H1 (cell line): ENCODE results near the gene ESYT1. TPM values are rescaled to one million over a fixed set of nuclear protein-coding genes. Genes with fewer than 3 reads are reported as not detected.

ENCODE experiments used
- CTCF ChIA-PET: fragments of 300-600 bp; sonication (Branson Sonifier 250); formaldehyde crosslinking; loops from one replicate; lab custom pipeline; 2021; ENCODE audit not compliant: partially characterized antibody; lab: Charles Lee
- POLR2A ChIA-PET: fragments of 300-600 bp; sonication (Branson Sonifier 250); formaldehyde crosslinking; loops from one replicate; lab custom pipeline; 2021; ENCODE audit warnings: inconsistent platforms; ENCODE audit not compliant: partially characterized antibody; lab: Charles Lee
- DNase-seq, 2 experiments: peaks; one replicate each; pipeline versions ENCODE4 v3.0.0 to v3.0.0-alpha.2; 2010 to 2022; ENCODE audit warnings: low spot score in 2 of 2, low read depth in 1 of 2, mixed read lengths in 1 of 2
- FAIRE-seq: peaks from 2 replicates; lab custom pipeline; 2011; peaks lifted over from hg19 to GRCh38; lab: Jason Lieb, UNC
- H2AFZ ChIP-seq: 2 replicates; pipeline ENCODE4 v1.8.1; 2012; ENCODE audit warnings: low read length, inconsistent platforms
- H2AK5ac ChIP-seq: 2 replicates; pipeline ENCODE4 v1.6.1; 2013; ENCODE audit warnings: low read depth, low read length
- H2BK120ac ChIP-seq: replicated peaks from 2 replicates; pipeline ENCODE3; 2013; ENCODE audit warnings: low read depth, low read length, inconsistent platforms
- H2BK12ac ChIP-seq: 2 replicates; pipeline ENCODE4 v1.6.1; 2013; ENCODE audit warnings: low read depth, low read length
- H2BK15ac ChIP-seq: 2 replicates; pipeline ENCODE4 v1.6.1; 2013; ENCODE audit warnings: low read length
- H2BK20ac ChIP-seq: 2 replicates; pipeline ENCODE4 v1.6.1; 2013; ENCODE audit warnings: low read length
- H2BK5ac ChIP-seq: 2 replicates; pipeline ENCODE4 v1.6.1; 2013; ENCODE audit warnings: low read depth, low read length
- H3K14ac ChIP-seq: 2 replicates; pipeline ENCODE4 v1.6.1; 2013; ENCODE audit warnings: inconsistent platforms; ENCODE audit not compliant: insufficient read length
- H3K18ac ChIP-seq: 2 replicates; pipeline ENCODE4 v1.6.1; 2013; ENCODE audit warnings: low read length; ENCODE audit errors: extremely low read depth
- H3K23ac ChIP-seq: 2 replicates; pipeline ENCODE4 v1.6.1; 2013; ENCODE audit warnings: inconsistent platforms; ENCODE audit not compliant: insufficient read length
- H3K23me2 ChIP-seq: 2 replicates; pipeline ENCODE4 v1.6.1; 2013; ENCODE audit warnings: low read depth, low read length
- H3K27ac ChIP-seq: 2 replicates; pipeline ENCODE4 v1.6.1; 2011; ENCODE audit warnings: low read depth, low read length, inconsistent platforms
- H3K27me3 ChIP-seq, 4 experiments: replicated peaks in 1 of 4; 1 replicate in 1 of 4; 2 replicates in 3 of 4; pipeline versions ENCODE4 v1.6.1 to v1.8.1; 2011 to 2013; ENCODE audit warnings: low read length in 3 of 4, mild to moderate bottlenecking in 3 of 4, inconsistent platforms in 2 of 4, mixed read lengths in 2 of 4, moderate library complexity in 1 of 4; ENCODE audit not compliant: control insufficient read depth in 3 of 4, insufficient read depth in 3 of 4; ENCODE audit errors: extremely low read depth in 1 of 4
- H3K36me3 ChIP-seq, 4 experiments: 2 replicates each; pipeline versions ENCODE4 v1.6.1 to v1.8.1; 2011 to 2013; ENCODE audit warnings: mild to moderate bottlenecking in 4 of 4, low read length in 3 of 4, moderate library complexity in 2 of 4, control low read depth in 1 of 4, inconsistent platforms in 1 of 4; ENCODE audit not compliant: insufficient read depth in 4 of 4, control insufficient read depth in 2 of 4
- H3K4ac ChIP-seq: replicated peaks from 2 replicates; pipeline ENCODE3; 2013; ENCODE audit warnings: low read length, low read depth, mixed read lengths, inconsistent platforms; ENCODE audit not compliant: insufficient read length
- H3K4me1 ChIP-seq, 4 experiments: replicated peaks in 1 of 4; 1 replicate in 1 of 4; 2 replicates in 3 of 4; pipeline versions ENCODE4 v1.6.1 to v1.8.1; 2011 to 2013; ENCODE audit warnings: low read length in 3 of 4, inconsistent platforms in 2 of 4, mixed read lengths in 1 of 4; ENCODE audit not compliant: insufficient read depth in 4 of 4, control insufficient read depth in 3 of 4
- H3K4me2 ChIP-seq, 2 experiments: 2 replicates each; pipeline versions ENCODE4 v1.6.1 to v1.8.1; 2011 to 2013; ENCODE audit warnings: low read depth in 2 of 2, low read length in 2 of 2, control low read depth in 1 of 2, inconsistent platforms in 1 of 2, mild to moderate bottlenecking in 1 of 2; ENCODE audit not compliant: insufficient read depth in 1 of 2
- H3K4me3 ChIP-seq, 4 experiments: fragments of 200-600, 300-600 bp in 1 of 4; sonication (generic), shearing (Covaris generic), sonication (Bioruptor Twin) in 1 of 4; 2 replicates each; pipeline versions ENCODE4 v1.5.1 to v1.8.1; 2011 to 2016; ENCODE audit warnings: low read length in 4 of 4, low read depth in 3 of 4, control low read depth in 2 of 4, inconsistent platforms in 2 of 4, mild to moderate bottlenecking in 2 of 4, mixed read lengths in 1 of 4, moderate library complexity in 1 of 4; ENCODE audit not compliant: insufficient read depth in 2 of 4; ENCODE audit errors: extremely low read depth in 1 of 4
- H3K56ac ChIP-seq: replicated peaks from 2 replicates; pipeline ENCODE3; 2013; ENCODE audit warnings: low read depth, mild to moderate bottlenecking, mixed read lengths, low read length, inconsistent platforms; ENCODE audit not compliant: insufficient read length
- H3K79me1 ChIP-seq: 2 replicates; pipeline ENCODE4 v1.6.1; 2013; ENCODE audit warnings: low read depth, low read length, control low read depth
- H3K79me2 ChIP-seq, 2 experiments: 2 replicates each; pipeline versions ENCODE4 v1.6.1 to v1.8.1; 2012 to 2013; ENCODE audit warnings: low read length in 2 of 2, mild to moderate bottlenecking in 2 of 2, inconsistent platforms in 1 of 2; ENCODE audit not compliant: insufficient read depth in 2 of 2, control insufficient read depth in 1 of 2
- H3K9ac ChIP-seq, 4 experiments: replicated peaks in 1 of 4; 1 replicate in 1 of 4; 2 replicates in 3 of 4; pipeline versions ENCODE4 v1.6.1 to v1.8.1; 2011 to 2013; ENCODE audit warnings: low read depth in 3 of 4, low read length in 3 of 4, control low read depth in 2 of 4, mild to moderate bottlenecking in 2 of 4, moderate library complexity in 2 of 4, inconsistent platforms in 1 of 4; ENCODE audit errors: extremely low read depth in 1 of 4
- H3K9me3 ChIP-seq, 2 experiments: 2 replicates each; pipeline versions ENCODE4 v1.6.1 to v1.8.1; 2012 to 2013; ENCODE audit warnings: mild to moderate bottlenecking in 2 of 2, moderate library complexity in 2 of 2, control low read depth in 1 of 2, inconsistent platforms in 1 of 2, low read depth in 1 of 2, low read length in 1 of 2, mixed read lengths in 1 of 2; ENCODE audit not compliant: insufficient read depth in 2 of 2
- H4K20me1 ChIP-seq, 2 experiments: replicated peaks in 1 of 2; 2 replicates each; pipeline versions ENCODE3 to v1.8.1; 2011 to 2013; ENCODE audit warnings: inconsistent platforms in 2 of 2, low read length in 2 of 2, mild to moderate bottlenecking in 1 of 2; ENCODE audit not compliant: insufficient read depth in 2 of 2, control insufficient read depth in 1 of 2
- H4K5ac ChIP-seq: 2 replicates; pipeline ENCODE4 v1.6.1; 2013; ENCODE audit warnings: low read length, low read depth, mixed read lengths, inconsistent platforms; ENCODE audit not compliant: insufficient read length
- H4K8ac ChIP-seq: 2 replicates; pipeline ENCODE4 v1.8.0; 2013; ENCODE audit warnings: mild to moderate bottlenecking, moderate library complexity, low read length, inconsistent platforms; ENCODE audit not compliant: insufficient read depth; ENCODE audit errors: extremely low read depth
- H4K91ac ChIP-seq: replicated peaks from 2 replicates; pipeline ENCODE3; 2013; ENCODE audit warnings: low read length, mixed read lengths, inconsistent platforms; ENCODE audit not compliant: insufficient read length
- SUZ12 ChIP-seq: fragments of 200-600 bp; sonication (generic); IDR thresholded peaks from 2 replicates; pipeline ENCODE4 v1.6.1; 2012; ENCODE audit warnings: mild to moderate bottlenecking, inconsistent platforms, low read length, moderate library complexity, mixed read lengths
- WGBS, 2 experiments: shearing (Covaris generic) in 1 of 2; methylation state at CpG; one replicate each; pipeline versions ENCODE4 v1.1.6 to v1.1.7; 2013 to 2015; ENCODE audit warnings: low lambda C conversion rate in 2 of 2, mixed read lengths in 2 of 2, inconsistent platforms in 1 of 2, low coverage in 1 of 2, missing lambda C conversion rate in 1 of 2; ENCODE audit not compliant: insufficient replicate concordance in 2 of 2, insufficient coverage in 1 of 2, insufficient read length in 1 of 2; ENCODE audit errors: extremely low coverage in 1 of 2, missing lambda C conversion rate in 1 of 2; 5-methylcytosine and 5-hydroxymethylcytosine counted together
- polyA plus RNA-seq, 7 experiments: library from polyadenylated mRNA; depleted of rRNA in 3 of 7; stranded (reverse) in 5 of 7; unstranded in 2 of 7; fragments of >200 nt in 5 of 7; fragments of 200-250 nt in 2 of 7; gene quantifications; 1 replicate in 5 of 7; 2 replicates in 1 of 7; 4 replicates in 1 of 7; pipeline versions ENCODE4 v1.2.1 to v1.2.3, GENCODE V29; 2011 to 2013; ENCODE audit warnings: missing spikeins in 2 of 7, mixed read lengths in 2 of 7
- total RNA-seq: library from RNA; stranded (reverse); fragmentation: NEBNext Ultra II Directional; extraction: Animal tissue kit (Norgen Biotek cat#: 25700); gene quantifications from 2 replicates; pipeline ENCODE4 v1.2.1, GENCODE V29; 2021

ESYT1 gene
- total and polyA plus RNA-seq, 2 of the 8 experiments (the other 6 are each of a cell fraction or from before 2014, with no cell fraction given): 86.9 to 165 TPM

- FAIRE-seq: no peak
- H4K20me1 ChIP-seq: no peaks in the 10 kb centered on the region
- H3K4me3 ChIP-seq: no peak overlapping the region
- no peak overlapping the region for H3K4me2 ChIP-seq
- no peak overlapping the region for H4K91ac ChIP-seq
- H3K4me1 ChIP-seq: no peaks in the 10 kb centered on the region
- no peaks in the 10 kb centered on the region for H3K9me3 ChIP-seq
- H4K8ac ChIP-seq: no peak overlapping the region
- no peak overlapping the region for H2AFZ ChIP-seq
- H2BK20ac ChIP-seq: no peak overlapping the region
- no peak overlapping the region for H3K9ac ChIP-seq
- H3K36me3 ChIP-seq: peaks cover 29 to 69% (median 58%) of the 10 kb centered on the region in 4 experiments
- no peak for TF ChIP-seq SUZ12
- TF ChIP-seq, all 59 proteins: peak for 0
- Histone ChIP-seq H3K27ac (no peak overlapping the region), H3K56ac (no peak overlapping the region), H2BK120ac (no peak overlapping the region), H3K79me2 (no peaks in the 10 kb centered on the region), H3K23ac (no peak overlapping the region), H2BK5ac (no peak overlapping the region), H3K79me1 (no peaks in the 10 kb centered on the region), H3K27me3 (no peaks in the 10 kb centered on the region), H3K14ac (no peak overlapping the region), H3K4ac (no peak overlapping the region), H2BK15ac (no peak overlapping the region), H2AK5ac (no peak overlapping the region), H2BK12ac (no peak overlapping the region), H4K5ac (no peak overlapping the region), H3K18ac (no peak overlapping the region), H3K23me2 (no peaks in the 10 kb centered on the region)
- no peak for DNase-seq
- 94% methylated on average over 17 of the region's 19 CpGs; no CpG with 5 or more reads in 1 of the 2 experiments for WGBS, 2 experiments
- ChIA-PET CTCF (interaction anchor here (0.5 to 3.5 kb wide), 10 partner anchors 9 to 34 kb away, joined by 3 to 19 read pairs (median 3); partner anchors contain the start of genes ESYT1 and ZC3H10), POLR2A (interaction anchor here (0.7 to 6.5 kb wide), 7 partner anchors 8 to 106 kb away, joined by 3 to 43 read pairs (median 3); partner anchors contain the start of genes MYL6B, RPL41 and ZC3H10)
Observed at GRCh38 chr12:56141946-56142784, 14.1 kb downstream of the ESYT1 start.
